Activated CD4-positive, alpha-beta memory T cell treated with anti-CD3 and anti-CD28 coated beads for 36 hours (primary cell): ENCODE results near the gene SNTG2. TPM values are rescaled to one million over a fixed set of nuclear protein-coding genes. Genes with fewer than 3 reads are reported as not detected.
A peak's percentile ranks its signal among the peaks of the same experiment; 100 is the strongest.

Experiments used
- CTCF ChIA-PET: fragments of 350-600 bp; sonication (Branson Sonifier 250); formaldehyde crosslinking; loops from one replicate; lab custom pipeline; 2021; ENCODE audit warnings: antibody characterized with exemption, inconsistent platforms; lab: Charles Lee
- POLR2A ChIA-PET: fragments of 350-600 bp; sonication (Branson Sonifier 250); formaldehyde crosslinking; loops from one replicate; lab custom pipeline; 2021; ENCODE audit warnings: antibody characterized with exemption; lab: Charles Lee
- DNase-seq: peaks from one replicate; pipeline ENCODE4 v3.0.0-alpha.2; 2020
- H3K27ac Mint-ChIP-seq: one replicate; pipeline ENCODE4 v1.8.0; 2021; ENCODE audit warnings: mixed read lengths
- H3K27me3 Mint-ChIP-seq: one replicate; pipeline ENCODE4 v1.8.0; 2021; ENCODE audit warnings: mixed read lengths
- H3K36me3 Mint-ChIP-seq: one replicate; pipeline ENCODE4 v1.8.0; 2021; ENCODE audit warnings: mixed read lengths
- H3K4me1 Mint-ChIP-seq: one replicate; pipeline ENCODE4 v1.8.0; 2021; ENCODE audit warnings: low read depth, mixed read lengths
- H3K4me3 Mint-ChIP-seq: one replicate; pipeline ENCODE4 v1.8.0; 2021; ENCODE audit warnings: mild to moderate bottlenecking, mixed read lengths
- H3K9me3 Mint-ChIP-seq: one replicate; pipeline ENCODE4 v1.8.0; 2021; ENCODE audit warnings: mixed read lengths
- intact Hi-C: fragments of 100-400 bp; cut with micrococcal nuclease; formaldehyde crosslinking; loops from one replicate; pipeline ENCODE4 v1.15.1; 2023
- total RNA-seq, 2 experiments: library from RNA; stranded (reverse); gene quantifications; one replicate each; pipeline ENCODE4 v1.2.3, GENCODE V29; 2021

SNTG2 gene
- total RNA-seq, 2 experiments from 2014 or later, result 0.67 to 0.94 TPM

DNA sequence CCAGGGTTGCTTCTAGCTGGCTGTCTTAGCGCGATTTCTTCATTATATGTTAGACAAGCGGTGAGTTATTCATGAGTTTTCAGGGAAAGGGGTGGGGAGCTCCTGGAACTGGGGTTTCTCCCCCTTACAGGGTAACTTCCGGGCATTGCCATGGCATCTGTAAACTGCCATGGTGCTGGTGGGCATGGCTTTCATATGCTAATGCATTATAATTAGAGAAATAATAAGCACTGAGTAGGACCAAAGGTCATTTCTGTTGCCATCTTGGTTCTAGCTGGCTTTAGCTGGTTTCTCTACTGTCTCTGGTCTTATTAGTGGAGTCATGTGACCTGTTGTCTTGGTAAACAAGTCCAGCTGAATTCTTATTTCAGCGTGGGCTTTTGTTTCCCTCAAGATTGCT lies 5.5 kb upstream of the SNTG2 start:
- Mint-ChIP-seq H3K4me3 (no peak overlapping the region), H3K27ac (no peak overlapping the region), H3K27me3 (peaks cover 24% of the 10 kb centered on the region), H3K4me1 (peaks cover 29% of the 10 kb centered on the region), H3K9me3 (peaks cover 7% of the 10 kb centered on the region), H3K36me3 (peaks cover 3% of the 10 kb centered on the region)
- intact Hi-C loops, result loop anchor here (5.0 kb wide), 1 partner anchor 87 kb away; no protein-coding TSS in a partner anchor
- no peak for DNase-seq
- ChIA-PET POLR2A (no interaction called here), CTCF (interaction anchor here (0.5 kb wide), 1 partner anchor 241 kb away, joined by 3 read pairs; no protein-coding TSS in a partner anchor)

DNA sequence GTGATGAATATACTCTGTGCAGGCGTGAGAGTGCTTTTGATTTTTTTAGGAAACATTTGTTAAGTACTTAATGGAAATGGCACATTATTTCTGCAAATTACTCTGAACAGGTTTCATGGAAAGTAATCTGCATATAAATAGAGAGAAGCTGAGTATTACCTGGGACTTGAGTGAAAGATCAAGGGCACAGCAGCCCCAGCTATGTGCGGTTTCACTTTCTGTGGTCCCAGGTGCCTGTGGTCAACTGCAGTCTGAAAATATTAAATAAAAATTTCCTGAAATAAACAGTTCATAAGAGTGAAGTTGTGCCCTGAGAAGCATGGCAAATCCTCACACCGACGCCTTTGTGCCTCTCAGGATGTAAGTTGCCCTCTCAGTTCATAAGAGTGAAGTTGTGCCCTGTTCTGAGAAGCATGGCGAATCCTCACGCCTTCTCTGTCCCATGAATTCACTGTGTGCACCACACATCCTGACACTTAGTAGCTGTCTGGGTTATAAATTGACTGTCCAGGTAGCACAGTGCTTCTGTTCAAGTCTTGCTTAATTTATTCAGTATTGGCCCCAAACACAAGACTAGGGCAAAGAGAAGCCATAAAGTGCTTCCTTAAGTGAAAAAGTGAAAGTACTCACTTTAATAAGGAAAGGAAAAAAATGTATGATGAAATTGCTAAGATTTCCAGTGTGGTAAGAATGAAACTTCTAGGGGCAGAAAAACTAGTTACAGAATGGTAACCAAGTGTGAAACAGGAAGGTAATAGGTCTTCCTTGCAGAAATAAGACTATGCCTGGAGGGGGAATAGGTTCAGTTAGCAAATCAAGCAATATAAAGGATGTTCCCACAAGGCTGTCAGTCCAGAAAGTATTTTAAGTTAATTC lies 4.3 kb upstream of the SNTG2 start:
- CTCF ChIA-PET, result no interaction called here
- Mint-ChIP-seq H3K27me3 (peaks cover 24% of the 10 kb centered on the region), H3K9me3 (peaks cover 7% of the 10 kb centered on the region), H3K27ac (peak overlapping the region; percentile 77), H3K4me1 (peaks cover 29% of the 10 kb centered on the region), H3K36me3 (peaks cover 3% of the 10 kb centered on the region), H3K4me3 (peak overlapping the region; percentile 57)
- intact Hi-C loops, result loop anchor here (1.0 to 5.0 kb wide), 3 partner anchors 86 to 240 kb away; no protein-coding TSS in a partner anchor
- POLR2A ChIA-PET, result no interaction called here
- peak; percentile 28 for DNase-seq

- Mint-ChIP-seq H3K36me3 (no peaks in the 10 kb centered on the region), H3K4me1 (peaks cover 34% of the 10 kb centered on the region), H3K9me3 (peaks cover 3% of the 10 kb centered on the region), H3K4me3 (peak overlapping the region; percentile 40), H3K27ac (no peak overlapping the region), H3K27me3 (peaks cover 43% of the 10 kb centered on the region)
- intact Hi-C loops, result loop anchor here (5.0 kb wide), 2 partner anchors 83 to 598 kb away; no protein-coding TSS in a partner anchor
- ChIA-PET POLR2A (no interaction called here), CTCF (no interaction called here)
- no peak for DNase-seq
These were observed 1.1 kb upstream of the SNTG2 start for GRCh38 chr2:949384-950079.

GRCh38 chr2:951224-952006 lies 766 bp downstream of the SNTG2 start:
- no peaks in the 10 kb centered on the region for H3K9me3 Mint-ChIP-seq
- H3K27me3 Mint-ChIP-seq, result peaks cover 36% of the 10 kb centered on the region
- no peak for DNase-seq
- intact Hi-C loops, result loop anchor here (5.0 kb wide), 1 partner anchor 596 kb away; no protein-coding TSS in a partner anchor
- ChIA-PET CTCF (no interaction called here), POLR2A (no interaction called here)
- H3K4me1 Mint-ChIP-seq, result peaks cover 17% of the 10 kb centered on the region
- no peak overlapping the region for H3K27ac Mint-ChIP-seq
- H3K4me3 Mint-ChIP-seq, result peak overlapping the region; percentile 52
- H3K36me3 Mint-ChIP-seq, result no peaks in the 10 kb centered on the region

- CTCF ChIA-PET, result no interaction called here
- Mint-ChIP-seq H3K4me1 (peaks cover 12% of the 10 kb centered on the region), H3K27me3 (peaks cover 30% of the 10 kb centered on the region), H3K27ac (no peak overlapping the region), H3K9me3 (no peaks in the 10 kb centered on the region), H3K36me3 (no peaks in the 10 kb centered on the region), H3K4me3 (no peak overlapping the region)
- DNase-seq, result no peak
- intact Hi-C loops, result loop anchor here (5.0 kb wide), 1 partner anchor 594 kb away; no protein-coding TSS in a partner anchor
- POLR2A ChIA-PET, result no interaction called here
These were observed 2.8 kb downstream of the SNTG2 start for GRCh38 chr2:953408-953807.

DNA sequence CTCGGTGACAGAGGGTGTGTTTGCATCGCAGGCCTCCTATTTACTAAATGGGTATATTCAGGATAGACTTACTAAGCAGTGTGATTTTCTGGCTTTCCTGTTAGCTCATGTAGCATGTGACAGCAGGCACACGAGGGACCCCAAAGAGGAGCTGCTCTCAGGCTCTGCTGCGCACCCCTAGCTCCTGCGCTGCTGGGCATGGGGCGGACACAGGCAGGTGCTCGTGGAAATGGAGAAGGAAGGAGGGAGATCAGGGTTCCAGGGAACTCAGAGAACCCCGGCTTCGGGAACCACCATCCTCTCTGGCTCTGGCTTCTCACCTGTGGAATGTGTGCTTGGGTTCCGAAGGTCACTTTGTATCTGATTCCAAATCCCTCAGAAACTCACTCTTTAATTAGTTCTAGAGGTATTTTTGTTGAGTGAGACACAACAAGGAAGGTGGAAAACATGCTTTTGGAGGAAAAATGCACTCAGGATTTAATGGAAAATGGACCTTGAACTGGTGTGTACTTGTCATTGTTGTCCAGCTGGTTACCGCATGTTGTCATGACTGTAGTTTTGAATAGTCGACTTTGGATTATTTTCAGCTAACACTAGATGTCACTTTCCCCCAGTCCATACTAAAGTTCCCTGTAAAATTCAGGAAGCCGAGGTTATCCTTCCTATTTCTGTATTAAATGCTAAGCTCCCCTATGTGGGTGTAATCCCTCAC lies 3.5 kb downstream of the SNTG2 start:
- Mint-ChIP-seq H3K4me1 (peaks cover 12% of the 10 kb centered on the region), H3K36me3 (no peaks in the 10 kb centered on the region), H3K9me3 (no peaks in the 10 kb centered on the region), H3K27ac (no peak overlapping the region), H3K4me3 (no peak overlapping the region), H3K27me3 (peaks cover 29% of the 10 kb centered on the region)
- no peak for DNase-seq
- intact Hi-C loops, result loop anchor here (5.0 kb wide), 1 partner anchor 593 kb away; no protein-coding TSS in a partner anchor
- ChIA-PET POLR2A (interaction anchor here (0.5 kb wide), 1 partner anchor 57 kb away, joined by 3 read pairs; no protein-coding TSS in a partner anchor), CTCF (no interaction called here)

DNA sequence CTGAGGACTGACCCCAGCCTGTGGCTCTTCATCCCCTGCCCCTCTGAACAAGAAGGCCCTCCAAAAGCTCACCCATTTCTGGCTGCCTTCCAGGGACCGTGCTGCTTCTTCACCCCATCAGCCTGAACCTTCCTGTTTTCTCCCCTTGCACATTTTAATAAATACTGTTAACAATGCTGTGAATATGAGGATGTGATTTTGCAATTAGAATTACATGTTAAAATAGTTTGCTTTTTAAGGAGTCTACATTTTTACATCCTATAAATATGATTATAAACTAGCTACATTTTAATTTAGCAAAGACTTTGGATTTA lies 4.0 kb downstream of the SNTG2 start:
- Mint-ChIP-seq H3K4me3 (no peak overlapping the region), H3K36me3 (no peaks in the 10 kb centered on the region), H3K27ac (no peak overlapping the region), H3K4me1 (peaks cover 8% of the 10 kb centered on the region), H3K27me3 (peaks cover 23% of the 10 kb centered on the region), H3K9me3 (no peaks in the 10 kb centered on the region)
- no peak for DNase-seq
- POLR2A ChIA-PET, result interaction anchor here (0.5 kb wide), 1 partner anchor 56 kb away, joined by 3 read pairs; no protein-coding TSS in a partner anchor
- intact Hi-C loops, result loop anchor here (5.0 kb wide), 1 partner anchor 593 kb away; no protein-coding TSS in a partner anchor
- CTCF ChIA-PET, result no interaction called here

DNA sequence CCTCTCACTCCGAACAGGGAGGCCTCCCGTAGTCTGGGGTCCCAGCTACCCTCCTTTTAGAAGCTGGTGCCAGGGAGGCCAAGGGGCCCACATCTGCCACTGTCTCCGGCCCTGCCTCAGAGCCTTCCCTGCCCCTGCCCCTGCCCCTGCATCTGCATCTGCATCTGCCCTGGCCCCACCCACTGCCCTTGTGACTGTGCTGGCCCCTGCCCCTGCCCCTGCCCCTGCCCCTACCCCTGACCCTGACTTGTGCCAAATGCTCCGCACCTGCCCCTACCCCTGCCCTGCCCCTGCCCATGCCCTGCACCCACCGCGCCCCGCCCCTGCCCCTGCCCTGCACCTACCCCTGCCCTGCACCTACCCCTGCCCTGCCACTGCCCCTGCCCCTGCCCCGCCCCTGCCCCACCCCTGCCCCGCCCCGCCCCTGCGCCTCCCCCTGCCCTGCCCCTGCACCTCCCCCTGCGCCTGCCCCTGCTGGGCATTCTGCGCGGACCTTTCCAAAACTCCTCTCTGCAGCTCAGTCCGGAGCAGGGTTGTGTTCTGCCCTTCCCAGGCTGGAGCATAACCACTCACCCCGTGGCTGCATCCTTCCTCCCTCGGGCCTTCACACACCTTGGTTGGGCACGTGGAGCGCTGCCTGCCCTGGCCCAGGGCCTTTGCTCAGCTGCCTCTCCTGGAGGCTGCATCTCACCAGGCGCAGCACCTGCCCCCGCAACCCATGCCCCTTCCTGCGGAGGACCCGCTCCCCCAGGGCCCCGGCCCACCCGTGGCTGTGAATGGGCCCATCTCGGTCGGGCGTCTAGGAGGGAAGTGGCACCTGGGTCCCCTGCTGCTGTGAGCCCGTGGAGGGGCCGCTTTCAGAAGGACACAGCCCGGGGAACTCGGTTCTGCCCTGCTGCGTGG lies 5.4 kb downstream of the SNTG2 start:
- CTCF ChIA-PET, result interaction anchor here (0.6 kb wide), 1 partner anchor 379 kb away, joined by 3 read pairs; no protein-coding TSS in a partner anchor
- peaks cover 21% of the 10 kb centered on the region for H3K27me3 Mint-ChIP-seq

DNA sequence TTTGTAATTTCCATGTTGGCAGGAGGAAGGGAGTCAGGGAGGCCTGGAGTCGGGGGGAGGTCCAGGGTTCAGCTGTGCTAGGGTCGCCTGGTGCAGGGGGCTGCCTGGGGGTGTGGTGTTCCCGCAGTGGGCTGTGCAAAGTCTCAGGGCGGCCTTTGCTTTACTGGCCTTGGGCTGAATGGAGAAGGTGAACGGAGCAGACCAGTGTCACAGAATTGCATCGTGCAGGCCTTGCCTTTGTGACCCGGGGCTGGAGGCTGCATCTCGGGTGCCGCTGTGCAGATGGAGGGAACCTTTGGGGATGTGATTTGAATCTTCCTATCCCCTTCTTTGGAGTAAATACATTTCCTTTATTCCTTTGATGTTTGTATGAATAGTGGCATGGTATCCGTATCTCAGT lies 8.8 kb downstream of the SNTG2 start:
- H3K36me3 Mint-ChIP-seq, result no peaks in the 10 kb centered on the region
- H3K9me3 Mint-ChIP-seq, result no peaks in the 10 kb centered on the region
- H3K4me3 Mint-ChIP-seq, result no peak overlapping the region
- intact Hi-C loops, result no loop called here
- H3K27me3 Mint-ChIP-seq, result peaks cover 4% of the 10 kb centered on the region
- POLR2A ChIA-PET, result no interaction called here
- H3K27ac Mint-ChIP-seq, result no peak overlapping the region
- CTCF ChIA-PET, result no interaction called here
- DNase-seq, result no peak
- no peaks in the 10 kb centered on the region for H3K4me1 Mint-ChIP-seq

More for the DNA sequence above, 5.4 kb downstream of the SNTG2 start:
- POLR2A ChIA-PET, result no interaction called here
- intact Hi-C loops, result no loop called here
- DNase-seq, result no peak
- Mint-ChIP-seq H3K9me3 (no peaks in the 10 kb centered on the region), H3K4me3 (no peak overlapping the region), H3K36me3 (no peaks in the 10 kb centered on the region), H3K4me1 (peaks cover 5% of the 10 kb centered on the region), H3K27ac (no peak overlapping the region)

GRCh38 chr2:960061-960736 lies 9.6 kb downstream of the SNTG2 start:
- intact Hi-C loops, result no loop called here
- Mint-ChIP-seq H3K4me3 (no peak overlapping the region), H3K27me3 (peaks cover 4% of the 10 kb centered on the region), H3K27ac (no peak overlapping the region), H3K9me3 (no peaks in the 10 kb centered on the region), H3K4me1 (no peaks in the 10 kb centered on the region), H3K36me3 (no peaks in the 10 kb centered on the region)
- ChIA-PET POLR2A (no interaction called here), CTCF (no interaction called here)
- DNase-seq, result no peak
